ENCODE data around the gene KCNAB1.

Gene KCNAB1

GRCh38 chr3:156150434-156151066 is 30.2 kb downstream of the KCNAB1 start:
- Histone ChIP-seq H3K4me2 (ENCODE audit: low read length) (no peak overlapping the region), H3K9me3 (ENCODE audit: low read length) (no peaks in the 10 kb centered on the region), H3K4me1 (ENCODE audit: insufficient read depth, low read length, severe bottlenecking) (no peaks in the 10 kb centered on the region), H3K27me3 (ENCODE audit: insufficient read depth, low read length) (peaks cover under 1% of the 10 kb centered on the region; the same call in 1 of the 2 replicates), H2AFZ (ENCODE audit: low read length) (no peak overlapping the region), H3K36me3 (ENCODE audit: insufficient read depth, low read length) (no peaks in the 10 kb centered on the region), H3K9me2 (ENCODE audit: low read depth, low read length) (no peaks in the 10 kb centered on the region), H3K27ac (ENCODE audit: low read depth, low read length, poor library complexity, severe bottlenecking) (no peak overlapping the region), H3K9ac (ENCODE audit: low read length) (no peak overlapping the region), H3F3A (ENCODE audit: insufficient read depth, low read length) (no peaks in the 10 kb centered on the region), H3K79me2 (ENCODE audit: insufficient read depth, low read length) (no peaks in the 10 kb centered on the region), H3K4me3 (ENCODE audit: low read depth, low read length, poor library complexity, severe bottlenecking) (no peak overlapping the region), H4K20me1 (ENCODE audit: insufficient read depth, low read length) (no peaks in the 10 kb centered on the region)
- TF ChIP-seq EZH2 (IDR thresholded peaks at IDR 0.05; ENCODE audit: borderline replicate concordance, low read length) (no peak), CTCF (IDR thresholded peaks at IDR 0.05; ENCODE audit: low read length) (peak; percentile 93)

GRCh38 chr3:156151824-156152428 is 31.5 kb downstream of the KCNAB1 start:
- Histone ChIP-seq H3K79me2 (ENCODE audit: insufficient read depth, low read length) (no peaks in the 10 kb centered on the region), H3K4me3 (ENCODE audit: low read depth, low read length, poor library complexity, severe bottlenecking) (no peak overlapping the region), H3F3A (ENCODE audit: insufficient read depth, low read length) (no peaks in the 10 kb centered on the region), H3K36me3 (ENCODE audit: insufficient read depth, low read length) (no peaks in the 10 kb centered on the region), H3K4me1 (ENCODE audit: insufficient read depth, low read length, severe bottlenecking) (no peaks in the 10 kb centered on the region), H3K9me2 (ENCODE audit: low read depth, low read length) (no peaks in the 10 kb centered on the region), H2AFZ (ENCODE audit: low read length) (no peak overlapping the region), H4K20me1 (ENCODE audit: insufficient read depth, low read length) (no peaks in the 10 kb centered on the region), H3K9ac (ENCODE audit: low read length) (no peak overlapping the region), H3K4me2 (ENCODE audit: low read length) (no peak overlapping the region), H3K27ac (ENCODE audit: low read depth, low read length, poor library complexity, severe bottlenecking) (no peak overlapping the region), H3K27me3 (ENCODE audit: insufficient read depth, low read length) (peaks cover 8% of the 10 kb centered on the region; the same call in 1 of the 2 replicates), H3K9me3 (ENCODE audit: low read length) (0 out of 2 replicates have a peak, but pooled peaks cover 4% of the 10 kb centered on the region)
- peak; percentile 98 for TF ChIP-seq CTCF (IDR thresholded peaks at IDR 0.05; ENCODE audit: low read length)
- TF ChIP-seq EZH2 (IDR thresholded peaks at IDR 0.05; ENCODE audit: borderline replicate concordance, low read length): no peak

GRCh38 chr3:156158656-156159295 is 38.4 kb downstream of the KCNAB1 start:
- H3F3A ChIP-seq (ENCODE audit: insufficient read depth, low read length): no peaks in the 10 kb centered on the region
- H3K9me2 ChIP-seq (ENCODE audit: low read depth, low read length): no peaks in the 10 kb centered on the region
- H3K9me3 ChIP-seq (ENCODE audit: low read length): 0 out of 2 replicates have a peak, but pooled peaks cover 4% of the 10 kb centered on the region
- TF ChIP-seq CTCF (IDR thresholded peaks at IDR 0.05; ENCODE audit: low read length) (no peak), EZH2 (IDR thresholded peaks at IDR 0.05; ENCODE audit: borderline replicate concordance, low read length) (no peak)
- H3K9ac ChIP-seq (ENCODE audit: low read length): no peak overlapping the region
- no peaks in the 10 kb centered on the region for H3K79me2 ChIP-seq (ENCODE audit: insufficient read depth, low read length)
- peaks cover 8% of the 10 kb centered on the region; the same call in 1 of the 2 replicates for H3K27me3 ChIP-seq (ENCODE audit: insufficient read depth, low read length)
- no peak overlapping the region for H3K4me3 ChIP-seq (ENCODE audit: low read depth, low read length, poor library complexity, severe bottlenecking)
- H3K4me1 ChIP-seq (ENCODE audit: insufficient read depth, low read length, severe bottlenecking): no peaks in the 10 kb centered on the region
- no peak overlapping the region for H2AFZ ChIP-seq (ENCODE audit: low read length)
- no peaks in the 10 kb centered on the region for H4K20me1 ChIP-seq (ENCODE audit: insufficient read depth, low read length)
- H3K27ac ChIP-seq (ENCODE audit: low read depth, low read length, poor library complexity, severe bottlenecking): no peak overlapping the region
- H3K4me2 ChIP-seq (ENCODE audit: low read length): no peak overlapping the region
- no peaks in the 10 kb centered on the region for H3K36me3 ChIP-seq (ENCODE audit: insufficient read depth, low read length)
